C1 segment of cervical spinal cord (tissue), 14 donors: ENCODE results near the gene KRT32.
A peak's percentile ranks its signal among the peaks of the same experiment; 100 is the strongest.

Source experiments
- DNase-seq, 14 donors: peaks; one replicate each; lab custom pipeline; 2025; lab: John Stamatoyannopoulos, UW

Gene KRT32

GRCh38 chr17:41466988-41467387 is at the start of gene KRT32:
TSS of gene KRT32 (minus strand) at chr17:41467386. CDS start at chr17:41467325, 61 bp downstream.
- DNase-seq = no peak

GRCh38 chr17:41516830-41517283 is 49.7 kb upstream of the KRT32 start:
- no peak for DNase-seq

DNA sequence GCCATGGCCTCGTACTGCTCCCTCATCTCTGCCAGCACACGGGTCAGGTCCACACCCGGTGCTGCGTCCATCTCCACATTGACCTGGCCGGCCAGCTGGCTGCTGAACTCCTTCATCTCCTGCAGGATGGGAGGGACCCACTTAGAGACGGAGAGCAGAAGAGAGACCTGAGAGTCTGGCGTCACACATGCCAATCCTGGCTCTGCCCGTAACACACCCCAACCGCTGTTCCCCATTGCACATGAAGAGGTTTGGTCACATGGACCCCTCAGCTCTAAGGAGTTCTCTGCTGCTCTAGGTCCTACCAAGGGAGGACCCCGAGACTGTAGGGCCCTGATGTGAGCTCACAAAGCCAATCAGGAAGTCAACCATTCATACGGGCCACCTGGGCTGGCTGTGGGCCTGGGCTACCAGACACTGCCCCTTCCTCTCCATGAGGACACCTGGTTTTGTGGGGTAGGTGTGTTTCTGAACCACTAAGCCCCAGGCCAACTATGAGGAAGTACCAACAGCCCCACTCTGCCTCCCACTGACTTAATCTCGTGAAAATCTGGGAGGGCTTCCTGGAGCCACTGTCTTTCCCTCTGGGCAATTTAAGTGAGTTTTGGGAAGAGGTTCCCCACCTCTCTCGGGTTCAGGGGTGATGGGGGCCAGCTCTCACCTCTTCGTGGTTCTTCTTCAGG is 49.1 kb upstream of the KRT32 start:
- DNase-seq = no peak

- DNase-seq = no peak
Measured at GRCh38 chr17:41513168-41513547, 46.0 kb upstream of the KRT32 start.

- DNase-seq = no peak
Measured at GRCh38 chr17:41512546-41513167, 45.5 kb upstream of the KRT32 start.

- DNase-seq = no peak
Measured at GRCh38 chr17:41511716-41512115, 44.5 kb upstream of the KRT32 start.

DNA sequence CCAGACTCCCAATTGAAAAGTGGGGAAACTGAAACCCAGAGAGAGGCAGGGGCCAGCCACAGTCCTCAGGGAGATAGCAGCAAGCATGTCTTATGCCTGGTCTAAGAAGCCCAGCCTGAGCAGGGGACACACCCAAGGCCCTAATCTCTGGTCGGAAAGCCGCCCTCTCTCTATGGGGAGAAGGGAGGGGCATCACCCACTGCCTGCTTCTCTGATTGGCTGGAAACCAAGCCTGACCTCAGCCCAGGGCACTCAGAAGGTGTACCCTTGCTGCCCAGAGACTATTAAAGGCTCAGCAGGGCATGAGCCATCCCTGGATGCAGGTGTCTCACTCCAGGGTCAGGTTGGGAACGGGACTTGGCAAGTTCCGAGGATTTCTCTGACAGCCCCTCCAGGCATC is 43.9 kb upstream of the KRT32 start:
- peak in 1 of 14 donors; percentile 6 for DNase-seq

GRCh38 chr17:41510251-41511065 is 43.3 kb upstream of the KRT32 start:
- DNase-seq = peak in 1 of 14 donors; percentile 61

- DNase-seq = no peak
Measured at GRCh38 chr17:41507315-41507880, 40.2 kb upstream of the KRT32 start.

- DNase-seq = no peak
Measured at GRCh38 chr17:41505809-41506767, 38.9 kb upstream of the KRT32 start.

- no peak for DNase-seq
Measured at GRCh38 chr17:41505007-41505808, 38.0 kb upstream of the KRT32 start, which contains the start of gene KRT13. TSS of gene KRT13 (minus strand) at chr17:41505612. CDS start at chr17:41505550, 62 bp downstream.

GRCh38 chr17:41504246-41504977 is 37.2 kb upstream of the KRT32 start:
- DNase-seq = no peak

- no peak for DNase-seq
Measured at GRCh38 chr17:41503202-41503601, 36.0 kb upstream of the KRT32 start.

DNA sequence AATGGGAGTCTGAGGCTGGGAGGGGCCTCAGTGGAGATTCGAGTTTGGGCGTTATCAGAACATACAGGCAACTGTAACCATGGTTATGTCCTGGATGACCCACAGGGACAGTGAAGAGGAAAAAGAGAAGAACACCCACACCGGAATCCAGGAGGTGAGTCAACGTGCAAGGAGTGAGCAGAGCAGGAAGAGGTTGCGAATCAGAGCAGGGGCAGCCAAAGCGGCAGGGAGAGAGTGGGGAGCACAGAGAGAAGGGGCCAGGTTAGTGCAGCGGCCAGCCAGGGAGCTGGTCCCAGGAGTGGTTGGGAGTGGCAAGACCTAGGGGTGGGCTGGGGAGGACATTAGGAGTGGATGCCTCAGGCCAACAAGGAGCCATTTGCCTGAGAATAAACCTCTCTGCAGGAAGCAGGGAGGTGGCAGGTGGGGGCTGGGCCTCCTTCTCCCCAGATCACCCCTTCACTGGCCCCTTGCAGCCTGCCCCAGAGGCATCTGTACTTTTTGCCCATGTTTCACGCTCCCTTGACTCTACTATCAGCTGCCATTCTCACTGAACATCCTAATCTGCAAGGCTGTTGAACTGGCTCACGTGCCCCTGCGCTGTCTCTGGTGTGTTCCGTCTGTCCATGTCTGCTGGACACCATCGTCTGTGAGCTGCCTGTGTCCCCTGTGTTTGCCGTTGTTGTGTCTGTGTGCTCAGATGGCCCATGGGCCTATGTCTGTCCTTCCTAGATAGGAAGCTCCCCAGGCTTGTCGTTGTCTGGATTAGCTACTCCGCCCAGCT is 33.1 kb upstream of the KRT32 start:
- no peak for DNase-seq

GRCh38 chr17:41499714-41500113 is 32.5 kb upstream of the KRT32 start:
- DNase-seq = no peak

- no peak for DNase-seq
Measured at GRCh38 chr17:41498276-41498675, 31.1 kb upstream of the KRT32 start.

DNA sequence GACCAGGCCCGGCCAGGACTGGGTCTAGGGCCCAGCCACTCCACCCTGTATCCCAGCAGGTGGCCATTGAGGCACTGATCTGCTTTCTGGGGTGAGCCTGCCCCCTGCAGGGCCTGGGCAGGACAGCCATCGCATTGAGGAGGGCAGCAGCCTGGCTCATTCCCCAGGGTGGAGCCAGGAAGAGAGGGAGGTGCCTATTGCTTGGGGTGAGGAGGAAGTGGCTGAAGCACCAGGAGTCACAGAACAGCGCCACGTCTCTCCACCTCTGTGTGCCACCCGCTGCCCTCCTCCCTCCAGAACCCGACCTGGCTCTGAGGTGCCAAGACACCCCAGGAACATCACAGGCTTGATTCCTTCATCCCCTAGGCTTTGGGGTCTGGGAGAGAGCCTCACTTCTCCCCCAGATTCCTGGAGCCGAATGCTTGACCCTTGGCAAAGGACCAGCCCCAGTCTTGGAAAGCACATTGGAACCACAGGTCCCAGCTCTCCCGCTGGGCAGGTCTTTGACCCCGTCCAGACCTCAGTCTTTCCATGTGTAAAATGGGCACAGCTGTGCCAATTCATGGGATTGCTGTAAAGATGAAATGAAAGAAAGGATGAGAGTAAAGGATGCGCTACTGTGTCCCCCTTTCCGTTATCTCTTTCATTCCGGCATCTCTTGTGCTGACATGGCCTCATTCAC is 29.8 kb upstream of the KRT32 start:
- DNase-seq = peak in 3 of 14 donors; percentile 2 to 26 (median 4)

DNA sequence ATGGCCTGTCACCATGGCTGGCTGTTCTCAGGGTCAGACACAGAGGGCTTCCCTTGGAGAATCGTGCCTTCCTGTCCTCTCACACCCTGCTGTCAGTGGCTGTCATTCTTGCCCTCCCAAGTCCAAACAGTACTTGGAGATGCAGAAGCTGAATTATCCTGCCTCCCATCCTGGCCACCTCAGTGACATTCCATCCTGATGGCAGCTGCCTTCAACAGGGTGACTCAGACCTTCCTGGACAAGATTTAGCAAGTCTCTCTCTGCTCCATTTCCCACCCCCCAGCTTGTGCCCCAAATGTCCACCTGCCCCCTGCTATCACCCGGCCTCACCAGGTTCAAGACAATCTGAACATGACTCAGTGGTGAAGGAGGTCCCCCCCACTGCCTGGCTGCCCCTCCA is 27.3 kb upstream of the KRT32 start:
- no peak for DNase-seq
